Vagina (tissue), 2 donors: ENCODE results near the gene PABPC3. TPM values are rescaled to one million over a fixed set of nuclear protein-coding genes. Genes with fewer than 3 reads are reported as not detected.

Source experiments
- DNase-seq, 2 donors: peaks; one replicate each; pipeline ENCODE4 v3.0.0-alpha.2; 2017; ENCODE audit errors: extremely low spot score in 2 of 2
- H3K27ac ChIP-seq: fragments of 200-600 bp; sonication (generic); one replicate; pipeline ENCODE4 v1.5.1; 2019
- H3K27me3 ChIP-seq: fragments of 200-600 bp; sonication (generic); one replicate; pipeline ENCODE4 v1.5.1; 2019
- H3K36me3 ChIP-seq, 2 donors: fragments of 200-600 bp; sonication (generic); one replicate each; pipeline ENCODE4 v1.5.1; 2017 to 2019
- H3K4me1 ChIP-seq: fragments of 200-600 bp; sonication (generic); one replicate; pipeline ENCODE4 v1.5.1; 2019
- H3K4me3 ChIP-seq, 2 donors: fragments of 200-600 bp; sonication (generic); 1 replicate in 1 of 2; 2 replicates in 1 of 2; pipeline ENCODE4 v1.5.1; 2016 to 2019
- H3K9me3 ChIP-seq: fragments of 200-600 bp; sonication (generic); one replicate; pipeline ENCODE4 v1.5.1; 2019
- POLR2A ChIP-seq, 2 donors: fragments of 450-650 bp; IDR thresholded peaks; one replicate each; pipeline ENCODE4 v1.6.1; 2017; ENCODE audit warnings: antibody characterized with exemption in 2 of 2, mild to moderate bottlenecking in 2 of 2, moderate library complexity in 2 of 2
- POLR2AphosphoS5 ChIP-seq, 2 donors: sonication (generic); formaldehyde crosslinking; IDR thresholded peaks; one replicate each; pipeline ENCODE4 v1.9.0; 2017; ENCODE audit warnings: antibody characterized with exemption in 2 of 2, mild to moderate bottlenecking in 2 of 2, low read depth in 1 of 2; ENCODE audit not compliant: insufficient read depth in 1 of 2
- intact Hi-C: fragments of 100-400 bp; cut with DNase I; formaldehyde crosslinking; loops from one replicate; pipeline ENCODE4 v1.15.1; 2023
- total RNA-seq: library from RNA; depleted of rRNA; stranded (reverse); fragments of >200 nt; gene quantifications from one replicate; pipeline ENCODE4 v1.2.3, GENCODE V29; 2016
- TF ChIP-seq, protein P1 (sequence below), 3 experiments: fragments of 450-650 bp in 2 of 3; fragments of 200-600 bp in 1 of 3; sonication (generic) in 1 of 3; IDR thresholded peaks; one replicate each; pipeline ENCODE4 v1.5.1; 2017 to 2019; ENCODE audit warnings: antibody characterized with exemption in 3 of 3, mild to moderate bottlenecking in 2 of 3, moderate library complexity in 2 of 3

PABPC3 gene
- total RNA-seq, 1 donor from 2014 or later, result not detected

DNA sequence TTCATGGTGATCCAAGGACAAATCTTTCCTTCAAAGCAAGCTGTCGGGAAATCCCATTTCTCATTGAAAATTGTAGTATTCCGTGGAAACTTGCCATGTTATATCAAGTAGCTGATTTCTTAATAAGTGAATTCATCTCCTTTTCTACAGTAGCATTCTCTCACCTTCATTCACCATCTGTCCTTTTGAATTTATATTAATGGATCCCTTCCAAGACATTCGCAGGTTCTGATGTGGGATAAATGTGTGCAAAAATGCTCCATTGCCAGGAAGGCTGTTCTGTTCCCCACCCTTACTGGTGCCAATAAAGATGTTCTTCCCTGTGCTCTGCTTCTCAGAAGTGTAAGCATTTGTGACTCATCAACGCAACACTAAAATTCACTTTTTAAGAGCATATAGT, 40.0 kb downstream of the PABPC3 start:
- no peak overlapping the region for H3K4me3 ChIP-seq
- no peaks in the 10 kb centered on the region for H3K9me3 ChIP-seq
- H3K36me3 ChIP-seq, result no peaks in the 10 kb centered on the region
- no peaks in the 10 kb centered on the region for H3K27me3 ChIP-seq
- H3K27ac ChIP-seq, result no peak overlapping the region
- TF ChIP-seq, protein P1, sequence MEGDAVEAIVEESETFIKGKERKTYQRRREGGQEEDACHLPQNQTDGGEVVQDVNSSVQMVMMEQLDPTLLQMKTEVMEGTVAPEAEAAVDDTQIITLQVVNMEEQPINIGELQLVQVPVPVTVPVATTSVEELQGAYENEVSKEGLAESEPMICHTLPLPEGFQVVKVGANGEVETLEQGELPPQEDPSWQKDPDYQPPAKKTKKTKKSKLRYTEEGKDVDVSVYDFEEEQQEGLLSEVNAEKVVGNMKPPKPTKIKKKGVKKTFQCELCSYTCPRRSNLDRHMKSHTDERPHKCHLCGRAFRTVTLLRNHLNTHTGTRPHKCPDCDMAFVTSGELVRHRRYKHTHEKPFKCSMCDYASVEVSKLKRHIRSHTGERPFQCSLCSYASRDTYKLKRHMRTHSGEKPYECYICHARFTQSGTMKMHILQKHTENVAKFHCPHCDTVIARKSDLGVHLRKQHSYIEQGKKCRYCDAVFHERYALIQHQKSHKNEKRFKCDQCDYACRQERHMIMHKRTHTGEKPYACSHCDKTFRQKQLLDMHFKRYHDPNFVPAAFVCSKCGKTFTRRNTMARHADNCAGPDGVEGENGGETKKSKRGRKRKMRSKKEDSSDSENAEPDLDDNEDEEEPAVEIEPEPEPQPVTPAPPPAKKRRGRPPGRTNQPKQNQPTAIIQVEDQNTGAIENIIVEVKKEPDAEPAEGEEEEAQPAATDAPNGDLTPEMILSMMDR (IDR thresholded peaks at IDR 0.05), result no peak
- TF ChIP-seq POLR2AphosphoS5 (IDR thresholded peaks at IDR 0.05; ENCODE audit: insufficient read depth in 1 of 2, low read depth in 1 of 2), result no peak
- no peak for TF ChIP-seq POLR2A (IDR thresholded peaks at IDR 0.05)
- intact Hi-C loops, result no loop called here
- no peak for DNase-seq
- no peaks in the 10 kb centered on the region for H3K4me1 ChIP-seq

- Histone ChIP-seq H3K27me3 (no peaks in the 10 kb centered on the region), H3K9me3 (no peaks in the 10 kb centered on the region), H3K4me1 (no peaks in the 10 kb centered on the region), H3K4me3 (no peak overlapping the region), H3K36me3 (no peaks in the 10 kb centered on the region), H3K27ac (no peak overlapping the region)
- intact Hi-C loops, result no loop called here
- TF ChIP-seq, protein P1 (IDR thresholded peaks at IDR 0.05), result no peak
- TF ChIP-seq POLR2A (IDR thresholded peaks at IDR 0.05), result no peak
- TF ChIP-seq POLR2AphosphoS5 (IDR thresholded peaks at IDR 0.05; ENCODE audit: insufficient read depth in 1 of 2, low read depth in 1 of 2), result no peak
- DNase-seq, result no peak
These were observed 41.2 kb downstream of the PABPC3 start for GRCh38 chr13:25136880-25137787.

DNA sequence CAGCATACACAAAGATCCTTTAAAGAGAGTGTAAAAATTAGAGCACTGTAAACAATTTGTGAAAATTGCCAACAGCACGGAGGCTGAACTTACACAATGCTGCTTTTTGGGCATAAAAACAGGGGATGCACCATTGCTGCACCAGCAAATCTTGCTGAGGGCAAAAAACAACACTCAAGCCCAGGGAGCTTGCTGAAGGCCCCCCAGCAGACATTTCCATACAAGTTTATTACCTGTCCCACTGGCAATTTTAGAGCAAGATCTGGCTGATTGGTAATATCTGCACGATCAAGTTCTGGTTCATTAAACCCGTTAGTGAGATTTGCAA, 41.8 kb downstream of the PABPC3 start:
- TF ChIP-seq, protein P1 (IDR thresholded peaks at IDR 0.05), result no peak
- TF ChIP-seq POLR2A (IDR thresholded peaks at IDR 0.05) (no peak), POLR2AphosphoS5 (IDR thresholded peaks at IDR 0.05; ENCODE audit: insufficient read depth in 1 of 2, low read depth in 1 of 2) (no peak)
- DNase-seq, result no peak
- no peaks in the 10 kb centered on the region for H3K27me3 ChIP-seq
- H3K36me3 ChIP-seq, result no peaks in the 10 kb centered on the region
- intact Hi-C loops, result no loop called here
- H3K9me3 ChIP-seq, result no peaks in the 10 kb centered on the region
- no peak overlapping the region for H3K27ac ChIP-seq
- H3K4me1 ChIP-seq, result no peaks in the 10 kb centered on the region
- no peak overlapping the region for H3K4me3 ChIP-seq

- TF ChIP-seq, protein P1 (IDR thresholded peaks at IDR 0.05), result no peak
- TF ChIP-seq POLR2A (IDR thresholded peaks at IDR 0.05), result no peak
- no peak for TF ChIP-seq POLR2AphosphoS5 (IDR thresholded peaks at IDR 0.05; ENCODE audit: insufficient read depth in 1 of 2, low read depth in 1 of 2)
These were observed 45.1 kb downstream of the PABPC3 start for GRCh38 chr13:25141042-25141441.

DNA sequence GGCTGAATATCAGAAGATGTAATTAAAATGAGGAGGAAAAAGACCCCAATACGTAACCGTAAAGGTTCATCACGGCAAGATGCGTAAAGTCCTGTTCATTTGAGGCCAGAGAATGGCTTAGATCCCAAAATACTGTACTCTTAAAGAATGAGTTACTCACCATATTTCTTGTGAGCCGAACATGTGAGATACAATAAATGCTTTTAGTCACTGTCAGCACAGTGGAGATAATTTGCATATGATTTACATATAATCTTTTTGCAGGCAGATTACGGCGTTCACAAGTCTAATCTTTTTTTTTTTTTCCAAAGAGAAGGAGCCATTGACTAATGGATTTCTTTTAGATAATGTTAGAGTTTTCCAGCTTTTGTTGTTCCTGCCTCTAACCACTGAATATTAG, 47.8 kb downstream of the PABPC3 start:
- TF ChIP-seq POLR2AphosphoS5 (IDR thresholded peaks at IDR 0.05; ENCODE audit: insufficient read depth in 1 of 2, low read depth in 1 of 2) (no peak), POLR2A (IDR thresholded peaks at IDR 0.05) (no peak)
- TF ChIP-seq, protein P1 (IDR thresholded peaks at IDR 0.05), result no peak
- intact Hi-C loops, result no loop called here

More at GRCh38 chr13:25141042-25141441, 45.1 kb downstream of the PABPC3 start:
- Histone ChIP-seq H3K36me3 (no peaks in the 10 kb centered on the region), H3K4me3 (no peak overlapping the region), H3K9me3 (no peaks in the 10 kb centered on the region), H3K27ac (no peak overlapping the region), H3K4me1 (no peaks in the 10 kb centered on the region), H3K27me3 (no peaks in the 10 kb centered on the region)
- no peak for DNase-seq
- intact Hi-C loops, result no loop called here

More for the DNA sequence above, 47.8 kb downstream of the PABPC3 start:
- Histone ChIP-seq H3K9me3 (no peaks in the 10 kb centered on the region), H3K4me3 (no peak overlapping the region), H3K27me3 (no peaks in the 10 kb centered on the region), H3K4me1 (no peaks in the 10 kb centered on the region), H3K36me3 (no peaks in the 10 kb centered on the region), H3K27ac (no peak overlapping the region)
- no peak for DNase-seq
